Measurements from ENCODE around the gene MRPL19.
A peak's percentile ranks its signal among the peaks of the same experiment; 100 is the strongest.

- TF ChIP-seq CTCF (IDR thresholded peaks at IDR 0.05) (peak in 3 of 6 experiments; percentile 7 to 34 (median 32)), POLR2A (IDR thresholded peaks at IDR 0.05) (no peak)
Observed at GRCh38 chr2:75729861-75730260, 83.3 kb downstream of the MRPL19 start.

Measured in adrenal gland (tissue), 5 donors.